PC-9 (cell line): ENCODE data around the gene CTSD. TPM values are rescaled to one million over a fixed set of nuclear protein-coding genes. Genes with fewer than 3 reads are reported as not detected.

Experiments used
- BruUV-seq: library from RNA; stranded (reverse); fragments of 400-500 nt; replicated peaks from 2 replicates; lab custom pipeline; 2021; lab: Mats Ljungman, UMichigan
- CTCF ChIA-PET: fragments of 300-600 bp; sonication (Branson Sonifier 250); formaldehyde crosslinking; loops from one replicate; lab custom pipeline; 2022; ENCODE audit warnings: antibody characterized with exemption; lab: Charles Lee
- POLR2A ChIA-PET: fragments of 300-600 bp; sonication (Branson Sonifier 250); formaldehyde crosslinking; loops from one replicate; lab custom pipeline; 2022; ENCODE audit warnings: antibody characterized with exemption; ENCODE audit not compliant: unreplicated experiment; lab: Charles Lee
- DNase-seq, 2 experiments: peaks; one replicate each; pipeline versions ENCODE4 v3.0.0 to v3.0.0-alpha.2; 2015 to 2022; ENCODE audit warnings: mixed read lengths in 1 of 2
- H2AFZ ChIP-seq: fragments of 200-600 bp; sonication (generic); 2 replicates; pipeline ENCODE4 v1.8.1; 2017; ENCODE audit warnings: antibody characterized with exemption
- H3F3A ChIP-seq: fragments of 200-600 bp; sonication (generic); 2 replicates; pipeline ENCODE4 v1.8.1; 2017; ENCODE audit warnings: antibody characterized with exemption, mild to moderate bottlenecking, low read depth; ENCODE audit not compliant: insufficient read depth
- H3K27ac ChIP-seq: fragments of 200-600 bp; sonication (generic); 2 replicates; pipeline ENCODE4 v1.6.1; 2016; ENCODE audit warnings: mixed run types
- H3K27me3 ChIP-seq: fragments of 200-600 bp; sonication (generic); 2 replicates; pipeline ENCODE4 v1.6.1; 2016; ENCODE audit warnings: low read depth, mixed run types; ENCODE audit not compliant: insufficient read depth
- H3K36me3 ChIP-seq: fragments of 200-600 bp; sonication (generic); 2 replicates; pipeline ENCODE4 v1.6.1; 2016; ENCODE audit warnings: low read depth, mixed run types
- H3K4me1 ChIP-seq: fragments of 200-600 bp; sonication (generic); replicated peaks from 2 replicates; pipeline ENCODE4 v1.6.1; 2016; ENCODE audit warnings: mixed run types; ENCODE audit not compliant: insufficient read depth
- H3K4me2 ChIP-seq: fragments of 200-600 bp; sonication (generic); 2 replicates; pipeline ENCODE4 v1.6.1; 2017; ENCODE audit warnings: mixed run types
- H3K4me3 ChIP-seq: fragments of 200-600 bp; sonication (generic); 2 replicates; pipeline ENCODE4 v1.6.1; 2016; ENCODE audit warnings: mixed run types
- H3K79me2 ChIP-seq: fragments of 200-600 bp; sonication (generic); 2 replicates; pipeline ENCODE4 v1.6.1; 2017; ENCODE audit warnings: low read depth, mixed run types
- H3K9me2 ChIP-seq: fragments of 200-600 bp; sonication (generic); 2 replicates; pipeline ENCODE4 v1.8.1; 2017; ENCODE audit warnings: mild to moderate bottlenecking; ENCODE audit not compliant: insufficient read depth
- H3K9me3 ChIP-seq: fragments of 200-600 bp; sonication (generic); 2 replicates; pipeline ENCODE4 v1.8.1; 2016; ENCODE audit warnings: low read depth; ENCODE audit not compliant: insufficient read depth
- H4K20me1 ChIP-seq: fragments of 200-600 bp; sonication (generic); 2 replicates; pipeline ENCODE4 v1.8.1; 2017; ENCODE audit not compliant: insufficient read depth
- EZH2 ChIP-seq: fragments of 200-600 bp; sonication (generic); IDR thresholded peaks from 2 replicates; pipeline ENCODE4 v1.8.0; 2017; ENCODE audit warnings: antibody characterized with exemption, low read depth
- intact Hi-C: fragments of 100-400 bp; cut with micrococcal nuclease; formaldehyde crosslinking; loops from one replicate; pipeline ENCODE4 v1.10.0; 2022; ENCODE audit not compliant: unreplicated experiment
- total RNA-seq: library from RNA; stranded (reverse); gene quantifications from 2 replicates; pipeline ENCODE4 v1.2.3, GENCODE V29; 2021
- TF ChIP-seq, protein P1 (sequence below): fragments of 200-600 bp; sonication (generic); conservative IDR thresholded peaks from 2 replicates; pipeline ENCODE4 v1.6.1; 2017; ENCODE audit warnings: mixed run types, antibody characterized with exemption, mild to moderate bottlenecking, moderate library complexity

The CTSD gene
- total RNA-seq, 1 experiment from 2014 or later = 735 TPM

DNA sequence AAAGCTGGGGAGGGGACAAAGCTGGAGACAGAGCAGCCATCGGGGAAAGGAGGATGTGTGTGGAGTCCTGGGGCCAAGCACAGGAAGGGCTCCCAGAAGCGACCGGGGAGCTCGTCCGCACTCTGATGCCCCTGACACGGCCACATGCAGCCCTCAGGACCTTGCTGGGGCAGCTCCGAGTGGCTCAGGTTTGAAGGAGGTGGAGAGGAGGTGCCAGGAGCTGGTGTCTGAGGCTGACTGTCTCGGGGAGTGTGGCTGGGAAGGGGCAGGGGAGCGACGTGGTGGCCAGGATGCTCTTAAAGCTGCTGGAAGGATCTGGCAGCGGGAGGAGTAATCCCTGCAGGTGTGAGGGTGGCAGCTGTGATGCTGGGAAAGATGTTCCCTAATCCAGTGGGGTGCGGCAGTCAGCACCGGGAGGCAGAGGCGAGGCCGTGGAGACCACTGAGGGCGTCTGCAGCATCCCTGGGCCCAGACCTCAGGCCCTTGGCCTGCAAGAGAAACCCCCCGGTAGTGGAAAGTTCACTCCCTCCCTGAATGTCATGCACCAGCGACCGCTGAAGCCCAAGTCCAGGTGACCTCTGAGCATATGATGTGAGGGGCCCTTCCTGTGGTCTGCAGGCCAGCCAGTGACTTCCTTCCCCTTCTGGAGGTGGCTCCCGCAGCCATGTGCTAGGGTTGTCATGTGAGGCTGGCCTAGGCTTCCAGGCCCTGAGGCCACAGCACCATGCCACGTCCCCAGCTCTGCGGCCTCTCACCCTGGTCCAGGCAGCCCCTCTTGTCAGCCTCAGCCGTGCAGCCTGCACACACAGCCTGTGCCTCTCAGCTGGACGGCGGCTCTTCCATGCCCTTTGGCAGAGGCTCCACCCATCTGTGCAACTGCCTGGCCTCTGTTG, 17.2 kb upstream of the CTSD start:
- Histone ChIP-seq H3F3A (no peaks in the 10 kb centered on the region), H3K4me1 (peaks cover 43% of the 10 kb centered on the region), H3K36me3 (no peaks in the 10 kb centered on the region), H4K20me1 (no peaks in the 10 kb centered on the region), H3K27ac (no peak overlapping the region), H3K9me2 (no peaks in the 10 kb centered on the region), H3K27me3 (no peaks in the 10 kb centered on the region), H3K4me3 (no peak overlapping the region), H3K9me3 (no peaks in the 10 kb centered on the region), H2AFZ (no peak overlapping the region), H3K79me2 (no peaks in the 10 kb centered on the region), H3K4me2 (no peak overlapping the region)
- intact Hi-C loops = no loop called here
- TF ChIP-seq EZH2 = no peak
- TF ChIP-seq, protein P1, sequence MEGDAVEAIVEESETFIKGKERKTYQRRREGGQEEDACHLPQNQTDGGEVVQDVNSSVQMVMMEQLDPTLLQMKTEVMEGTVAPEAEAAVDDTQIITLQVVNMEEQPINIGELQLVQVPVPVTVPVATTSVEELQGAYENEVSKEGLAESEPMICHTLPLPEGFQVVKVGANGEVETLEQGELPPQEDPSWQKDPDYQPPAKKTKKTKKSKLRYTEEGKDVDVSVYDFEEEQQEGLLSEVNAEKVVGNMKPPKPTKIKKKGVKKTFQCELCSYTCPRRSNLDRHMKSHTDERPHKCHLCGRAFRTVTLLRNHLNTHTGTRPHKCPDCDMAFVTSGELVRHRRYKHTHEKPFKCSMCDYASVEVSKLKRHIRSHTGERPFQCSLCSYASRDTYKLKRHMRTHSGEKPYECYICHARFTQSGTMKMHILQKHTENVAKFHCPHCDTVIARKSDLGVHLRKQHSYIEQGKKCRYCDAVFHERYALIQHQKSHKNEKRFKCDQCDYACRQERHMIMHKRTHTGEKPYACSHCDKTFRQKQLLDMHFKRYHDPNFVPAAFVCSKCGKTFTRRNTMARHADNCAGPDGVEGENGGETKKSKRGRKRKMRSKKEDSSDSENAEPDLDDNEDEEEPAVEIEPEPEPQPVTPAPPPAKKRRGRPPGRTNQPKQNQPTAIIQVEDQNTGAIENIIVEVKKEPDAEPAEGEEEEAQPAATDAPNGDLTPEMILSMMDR = no peak
- no peak for DNase-seq
- ChIA-PET CTCF (no interaction called here), POLR2A (interaction anchor here (0.6 kb wide), 1 partner anchor 202 kb away, joined by 11 read pairs; no protein-coding TSS in a partner anchor)
- BruUV-seq = no TSS peak

DNA sequence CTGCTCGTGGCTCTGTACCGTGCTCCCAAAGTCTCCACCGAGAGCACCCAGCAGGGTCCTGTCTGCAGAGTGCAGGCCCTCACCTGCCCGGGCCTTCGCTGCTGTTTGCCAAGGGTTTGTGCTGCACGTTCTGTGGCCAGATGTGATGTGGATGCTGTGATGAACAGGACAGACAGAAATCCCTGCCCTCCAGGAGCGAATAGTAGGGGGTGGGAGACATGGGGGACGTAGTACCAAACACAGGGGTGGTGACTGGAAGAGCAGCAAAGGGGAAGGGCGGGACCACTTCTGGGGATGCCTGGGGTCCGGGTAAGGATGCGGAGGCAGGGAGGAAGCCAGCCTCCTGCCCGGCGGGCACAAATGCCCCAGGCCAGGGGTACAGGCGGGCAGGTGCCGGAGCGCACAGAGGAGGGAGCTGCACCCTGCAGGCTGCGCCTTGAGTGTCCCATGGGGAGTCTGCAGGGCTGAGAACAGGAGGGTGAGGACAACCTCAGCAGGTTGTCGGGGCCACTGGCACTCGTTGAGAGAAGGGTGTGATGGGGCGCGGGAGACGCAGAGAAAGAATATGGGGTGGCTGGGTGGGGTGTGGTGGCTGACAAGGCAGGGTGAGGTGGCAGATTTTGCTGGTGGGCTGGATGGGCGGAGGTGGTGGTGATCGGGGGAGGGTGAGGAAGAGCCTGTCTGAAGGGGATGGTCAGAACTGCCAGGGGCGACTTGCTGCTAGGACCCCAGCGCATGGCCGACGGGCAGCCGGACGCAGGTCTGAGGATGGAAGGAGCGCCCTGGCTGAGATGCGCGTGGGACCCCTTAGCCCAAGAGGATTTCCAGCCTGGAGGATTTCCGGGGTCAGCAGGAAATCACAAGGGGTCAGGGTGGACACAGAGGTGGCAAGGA, 16.3 kb upstream of the CTSD start:
- no peaks in the 10 kb centered on the region for H3K79me2 ChIP-seq
- no TSS peak for BruUV-seq
- intact Hi-C loops = no loop called here
- POLR2A ChIA-PET = no interaction called here
- no peaks in the 10 kb centered on the region for H4K20me1 ChIP-seq
- DNase-seq = no peak
- TF ChIP-seq, protein P1 = no peak
- TF ChIP-seq EZH2 = no peak
- H2AFZ ChIP-seq = no peak overlapping the region
- H3K4me3 ChIP-seq = no peak overlapping the region
- no peaks in the 10 kb centered on the region for H3K9me3 ChIP-seq
- CTCF ChIA-PET = no interaction called here
- H3F3A ChIP-seq = no peaks in the 10 kb centered on the region
- H3K9me2 ChIP-seq = no peaks in the 10 kb centered on the region
- H3K4me1 ChIP-seq = peaks cover 43% of the 10 kb centered on the region
- H3K27ac ChIP-seq = no peak overlapping the region
- no peaks in the 10 kb centered on the region for H3K27me3 ChIP-seq
- H3K36me3 ChIP-seq = no peaks in the 10 kb centered on the region
- H3K4me2 ChIP-seq = no peak overlapping the region

DNA sequence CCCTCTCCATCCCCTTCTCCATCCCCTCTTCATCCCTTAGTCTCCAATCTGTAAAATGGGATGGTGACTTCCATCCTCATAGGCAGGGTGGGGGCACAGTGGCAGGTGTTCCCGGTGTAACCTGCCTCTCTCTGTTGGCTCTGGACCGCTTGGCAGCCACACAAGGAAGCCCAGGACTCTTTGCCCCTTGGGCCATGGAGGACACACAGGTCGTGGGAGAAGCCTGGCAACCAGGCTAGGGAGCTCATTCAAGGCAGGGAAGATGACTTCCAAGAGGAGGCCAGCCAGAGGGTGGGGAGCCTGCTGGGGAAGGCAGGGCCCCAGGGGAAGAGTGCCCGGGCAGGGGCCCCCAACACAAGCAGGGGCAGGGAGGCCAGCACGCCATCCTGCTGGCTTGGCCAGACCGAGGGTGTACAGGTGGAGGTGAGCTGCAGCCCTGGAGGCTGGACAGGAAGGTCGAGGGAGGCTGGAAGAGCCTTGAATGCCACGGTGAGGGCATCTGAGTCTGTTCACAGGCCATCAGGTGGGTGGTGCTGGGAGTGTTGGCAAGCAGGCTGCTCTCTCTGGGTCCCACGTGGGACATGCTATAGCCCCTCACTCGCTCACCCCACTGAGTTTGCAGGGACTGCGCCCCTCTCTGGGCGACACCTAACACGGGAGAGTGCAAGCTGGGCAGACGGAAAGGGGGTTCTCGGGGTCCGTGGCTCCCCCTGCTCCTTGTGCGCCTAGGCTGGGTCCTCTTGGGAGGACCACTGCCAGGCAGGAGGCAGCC, 15.5 kb upstream of the CTSD start:
- H3K79me2 ChIP-seq = no peaks in the 10 kb centered on the region
- TF ChIP-seq, protein P1 = no peak
- no peak for TF ChIP-seq EZH2
- no peak for DNase-seq
- ChIA-PET POLR2A (interaction anchor here (0.6 to 1.5 kb wide), 2 partner anchors 17 to 18 kb away, joined by 3 to 5 read pairs; no protein-coding TSS in a partner anchor), CTCF (no interaction called here)
- no peaks in the 10 kb centered on the region for H3F3A ChIP-seq
- no peak overlapping the region for H3K4me3 ChIP-seq
- H3K27ac ChIP-seq = 0 out of 2 replicates have a peak overlapping the region, but pooled peaks have one; percentile 41
- no peaks in the 10 kb centered on the region for H3K9me2 ChIP-seq
- no peaks in the 10 kb centered on the region for H3K9me3 ChIP-seq
- intact Hi-C loops = no loop called here
- no peaks in the 10 kb centered on the region for H4K20me1 ChIP-seq
- BruUV-seq = TSS peak; percentile 10
- H3K27me3 ChIP-seq = no peaks in the 10 kb centered on the region
- peaks cover 45% of the 10 kb centered on the region for H3K4me1 ChIP-seq
- H3K36me3 ChIP-seq = no peaks in the 10 kb centered on the region
- no peak overlapping the region for H2AFZ ChIP-seq
- peak overlapping the region; percentile 55 for H3K4me2 ChIP-seq
